HepG2 (cell line): ENCODE results near the gene PLXNA4.

ENCODE experiments used
- ATF2 ChIP-seq: sonication (generic); formaldehyde crosslinking; IDR thresholded peaks from 2 replicates; pipeline ENCODE4 v1.4.0; 2020; ENCODE audit warnings: missing genetic modification reagents
- CEBPB ChIP-seq: IDR thresholded peaks from 2 replicates; pipeline ENCODE4 v1.6.1; 2011; ENCODE audit warnings: low read depth, low read length, improper control_type of control experiment, borderline replicate concordance
- CTCF ChIP-seq: sonication (generic); formaldehyde crosslinking; IDR thresholded peaks from 2 replicates; pipeline ENCODE4 v1.5.0; 2020; ENCODE audit warnings: mild to moderate bottlenecking, missing genetic modification reagents, moderate library complexity
- E2F5 ChIP-seq: sonication (generic); formaldehyde crosslinking; conservative IDR thresholded peaks from 2 replicates; pipeline ENCODE4 v1.4.0; 2020; ENCODE audit warnings: missing genetic modification reagents
- EZH2 ChIP-seq: conservative IDR thresholded peaks from 2 replicates; pipeline ENCODE4 v1.6.1; 2012; ENCODE audit warnings: mild to moderate bottlenecking, low read depth, low read length, moderate library complexity
- HHEX ChIP-seq: IDR thresholded peaks from 2 replicates; pipeline ENCODE4 v1.6.1; 2016; ENCODE audit warnings: control low read depth
- HIC2 ChIP-seq: sonication (generic); formaldehyde crosslinking; IDR thresholded peaks from 2 replicates; pipeline ENCODE4 v1.9.0; 2022; ENCODE audit warnings: low read depth, missing genetic modification reagents
- MAF1 ChIP-seq: sonication (generic); formaldehyde crosslinking; IDR thresholded peaks from 2 replicates; pipeline ENCODE4 v1.5.0; 2020; ENCODE audit warnings: missing genetic modification reagents, borderline replicate concordance
- RAD51 ChIP-seq: fragments of 450-650 bp; IDR thresholded peaks from 2 replicates; pipeline ENCODE4 v1.6.1; 2016; ENCODE audit warnings: borderline replicate concordance
- TAF15 ChIP-seq: fragments of 200-400 bp; formaldehyde crosslinking; IDR thresholded peaks from one replicate; pipeline ENCODE4 v1.6.1; 2018; ENCODE audit warnings: mild to moderate bottlenecking, low read depth, low read length; ENCODE audit not compliant: poor library complexity, severe bottlenecking
- TF ChIP-seq, protein P1 (sequence below): sonication (generic); formaldehyde crosslinking; IDR thresholded peaks from 2 replicates; pipeline ENCODE4 v1.4.0; 2020; ENCODE audit warnings: missing genetic modification reagents
- TF ChIP-seq, protein P2 (sequence below): sonication (generic); formaldehyde crosslinking; conservative IDR thresholded peaks from 2 replicates; pipeline ENCODE4 v1.5.0; 2020; ENCODE audit warnings: missing genetic modification reagents

GRCh38 chr7:132575982-132576720, at the start of gene PLXNA4:
- TF ChIP-seq, protein P1, sequence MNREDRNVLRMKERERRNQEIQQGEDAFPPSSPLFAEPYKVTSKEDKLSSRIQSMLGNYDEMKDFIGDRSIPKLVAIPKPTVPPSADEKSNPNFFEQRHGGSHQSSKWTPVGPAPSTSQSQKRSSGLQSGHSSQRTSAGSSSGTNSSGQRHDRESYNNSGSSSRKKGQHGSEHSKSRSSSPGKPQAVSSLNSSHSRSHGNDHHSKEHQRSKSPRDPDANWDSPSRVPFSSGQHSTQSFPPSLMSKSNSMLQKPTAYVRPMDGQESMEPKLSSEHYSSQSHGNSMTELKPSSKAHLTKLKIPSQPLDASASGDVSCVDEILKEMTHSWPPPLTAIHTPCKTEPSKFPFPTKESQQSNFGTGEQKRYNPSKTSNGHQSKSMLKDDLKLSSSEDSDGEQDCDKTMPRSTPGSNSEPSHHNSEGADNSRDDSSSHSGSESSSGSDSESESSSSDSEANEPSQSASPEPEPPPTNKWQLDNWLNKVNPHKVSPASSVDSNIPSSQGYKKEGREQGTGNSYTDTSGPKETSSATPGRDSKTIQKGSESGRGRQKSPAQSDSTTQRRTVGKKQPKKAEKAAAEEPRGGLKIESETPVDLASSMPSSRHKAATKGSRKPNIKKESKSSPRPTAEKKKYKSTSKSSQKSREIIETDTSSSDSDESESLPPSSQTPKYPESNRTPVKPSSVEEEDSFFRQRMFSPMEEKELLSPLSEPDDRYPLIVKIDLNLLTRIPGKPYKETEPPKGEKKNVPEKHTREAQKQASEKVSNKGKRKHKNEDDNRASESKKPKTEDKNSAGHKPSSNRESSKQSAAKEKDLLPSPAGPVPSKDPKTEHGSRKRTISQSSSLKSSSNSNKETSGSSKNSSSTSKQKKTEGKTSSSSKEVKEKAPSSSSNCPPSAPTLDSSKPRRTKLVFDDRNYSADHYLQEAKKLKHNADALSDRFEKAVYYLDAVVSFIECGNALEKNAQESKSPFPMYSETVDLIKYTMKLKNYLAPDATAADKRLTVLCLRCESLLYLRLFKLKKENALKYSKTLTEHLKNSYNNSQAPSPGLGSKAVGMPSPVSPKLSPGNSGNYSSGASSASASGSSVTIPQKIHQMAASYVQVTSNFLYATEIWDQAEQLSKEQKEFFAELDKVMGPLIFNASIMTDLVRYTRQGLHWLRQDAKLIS (CRISPR knock-in tag): no peak
- no peak for TF ChIP-seq RAD51
- TF ChIP-seq HIC2: no peak
- no peak for TF ChIP-seq CEBPB
- TF ChIP-seq CTCF (CRISPR knock-in tag): no peak
- no peak for TF ChIP-seq TAF15
- TF ChIP-seq E2F5: no peak
- TF ChIP-seq, protein P2, sequence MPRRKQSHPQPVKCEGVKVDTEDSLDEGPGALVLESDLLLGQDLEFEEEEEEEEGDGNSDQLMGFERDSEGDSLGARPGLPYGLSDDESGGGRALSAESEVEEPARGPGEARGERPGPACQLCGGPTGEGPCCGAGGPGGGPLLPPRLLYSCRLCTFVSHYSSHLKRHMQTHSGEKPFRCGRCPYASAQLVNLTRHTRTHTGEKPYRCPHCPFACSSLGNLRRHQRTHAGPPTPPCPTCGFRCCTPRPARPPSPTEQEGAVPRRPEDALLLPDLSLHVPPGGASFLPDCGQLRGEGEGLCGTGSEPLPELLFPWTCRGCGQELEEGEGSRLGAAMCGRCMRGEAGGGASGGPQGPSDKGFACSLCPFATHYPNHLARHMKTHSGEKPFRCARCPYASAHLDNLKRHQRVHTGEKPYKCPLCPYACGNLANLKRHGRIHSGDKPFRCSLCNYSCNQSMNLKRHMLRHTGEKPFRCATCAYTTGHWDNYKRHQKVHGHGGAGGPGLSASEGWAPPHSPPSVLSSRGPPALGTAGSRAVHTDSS (CRISPR knock-in tag): no peak
- no peak for TF ChIP-seq HHEX
- no peak for TF ChIP-seq MAF1 (CRISPR knock-in tag)
- no peak for TF ChIP-seq EZH2
- no peak for TF ChIP-seq ATF2
